GM19238 (cell line): ENCODE data around the gene TANGO2.

ENCODE experiments used
- DNase-seq: peaks from one replicate; pipeline ENCODE4 v3.0.0; 2011; ENCODE audit warnings: low spot score; ENCODE audit not compliant: insufficient read length

TANGO2 gene

GRCh38 chr22:20025401-20026203 lies 4.7 kb downstream of the TANGO2 start:
- DNase-seq = no peak

GRCh38 chr22:20026204-20026908 lies 5.4 kb downstream of the TANGO2 start:
- no peak for DNase-seq

GRCh38 chr22:20026996-20027601 lies 6.2 kb downstream of the TANGO2 start:
- no peak for DNase-seq

GRCh38 chr22:20027966-20028854 lies 7.3 kb downstream of the TANGO2 start:
- no peak for DNase-seq

GRCh38 chr22:20028855-20029549 lies 8.1 kb downstream of the TANGO2 start:
- no peak for DNase-seq

GRCh38 chr22:20029550-20030225 lies 8.8 kb downstream of the TANGO2 start:
- DNase-seq = no peak

- no peak for DNase-seq
Observed at GRCh38 chr22:20031732-20032406, 11.0 kb downstream of the TANGO2 start.

GRCh38 chr22:20032407-20032991 lies 11.6 kb downstream of the TANGO2 start:
- no peak for DNase-seq

- no peak for DNase-seq
Observed at GRCh38 chr22:20033045-20033706, 12.3 kb downstream of the TANGO2 start.

GRCh38 chr22:20034143-20034542 lies 13.2 kb downstream of the TANGO2 start:
- DNase-seq = no peak

GRCh38 chr22:20035375-20036083 lies 14.6 kb downstream of the TANGO2 start:
- no peak for DNase-seq

GRCh38 chr22:20036084-20036482 lies 15.2 kb downstream of the TANGO2 start:
- no peak for DNase-seq

- DNase-seq = no peak
Observed at GRCh38 chr22:20036535-20037392, 15.9 kb downstream of the TANGO2 start.

- no peak for DNase-seq
Observed at GRCh38 chr22:20037419-20037818, 16.5 kb downstream of the TANGO2 start.

- no peak for DNase-seq
Observed at GRCh38 chr22:20038574-20038973, 17.7 kb downstream of the TANGO2 start.

- no peak for DNase-seq
Observed at GRCh38 chr22:20039683-20040325, 18.9 kb downstream of the TANGO2 start.
